ENCODE measurements around the gene DIRAS1. TPM values are rescaled to one million over a fixed set of nuclear protein-coding genes. Genes with fewer than 3 reads are reported as not detected.
A peak's percentile ranks its signal among the peaks of the same experiment; 100 is the strongest.

Gene DIRAS1
- total RNA-seq, 1 donor from 2014 or later: 0.71 TPM

GRCh38 chr19:2754659-2755447 is 33.7 kb upstream of the DIRAS1 start:
- no peak overlapping the region for H3K27ac ChIP-seq
- ATAC-seq (peak in 1 of 2 donors; percentile 24), DNase-seq (no peak)
- H3K4me3 ChIP-seq: no peak overlapping the region
- no peaks in the 10 kb centered on the region for H3K9me3 ChIP-seq
- H3K36me3 ChIP-seq: peaks cover 66% of the 10 kb centered on the region
- no peak for TF ChIP-seq CTCF (IDR thresholded peaks at IDR 0.05)
- H3K27me3 ChIP-seq (ENCODE audit: low read depth): no peaks in the 10 kb centered on the region
- H3K4me1 ChIP-seq: no peaks in the 10 kb centered on the region
- intact Hi-C loops (cut with DNase I): no loop called here

GRCh38 chr19:2751438-2751830 is 30.3 kb upstream of the DIRAS1 start:
- intact Hi-C loops (cut with DNase I): no loop called here
- TF ChIP-seq CTCF (IDR thresholded peaks at IDR 0.05): no peak

GRCh38 chr19:2750808-2751437 is 29.8 kb upstream of the DIRAS1 start:
- Histone ChIP-seq H3K4me1 (no peaks in the 10 kb centered on the region), H3K36me3 (peaks cover 30% of the 10 kb centered on the region), H3K9me3 (no peaks in the 10 kb centered on the region), H3K27me3 (ENCODE audit: low read depth) (no peaks in the 10 kb centered on the region), H3K27ac (no peak overlapping the region), H3K4me3 (no peak overlapping the region)
- intact Hi-C loops (cut with DNase I): no loop called here
- no peak for ATAC-seq
- DNase-seq: no peak
- no peak for TF ChIP-seq CTCF (IDR thresholded peaks at IDR 0.05)

More at GRCh38 chr19:2751438-2751830, 30.3 kb upstream of the DIRAS1 start:
- DNase-seq: no peak
- Histone ChIP-seq H3K4me1 (no peaks in the 10 kb centered on the region), H3K4me3 (no peak overlapping the region), H3K27ac (no peak overlapping the region), H3K27me3 (ENCODE audit: low read depth) (no peaks in the 10 kb centered on the region), H3K36me3 (peaks cover 35% of the 10 kb centered on the region), H3K9me3 (no peaks in the 10 kb centered on the region)
- ATAC-seq: no peak

GRCh38 chr19:2747349-2747748 is 26.2 kb upstream of the DIRAS1 start:
- no peak overlapping the region for H3K27ac ChIP-seq
- H3K27me3 ChIP-seq (ENCODE audit: low read depth): no peaks in the 10 kb centered on the region
- no peaks in the 10 kb centered on the region for H3K4me1 ChIP-seq
- TF ChIP-seq CTCF (IDR thresholded peaks at IDR 0.05): no peak
- DNase-seq: no peak
- intact Hi-C loops (cut with DNase I): no loop called here
- no peak overlapping the region for H3K4me3 ChIP-seq
- H3K9me3 ChIP-seq: no peaks in the 10 kb centered on the region
- H3K36me3 ChIP-seq: no peaks in the 10 kb centered on the region
- no peak for ATAC-seq

- no peaks in the 10 kb centered on the region for H3K36me3 ChIP-seq
- H3K9me3 ChIP-seq: no peaks in the 10 kb centered on the region
- DNase-seq (no peak), ATAC-seq (no peak)
- no peaks in the 10 kb centered on the region for H3K27me3 ChIP-seq (ENCODE audit: low read depth)
- H3K4me3 ChIP-seq: no peak overlapping the region
- no peak overlapping the region for H3K27ac ChIP-seq
- H3K4me1 ChIP-seq: peaks cover 4% of the 10 kb centered on the region
- TF ChIP-seq CTCF (IDR thresholded peaks at IDR 0.05): no peak
- intact Hi-C loops (cut with DNase I): no loop called here
Measured at GRCh38 chr19:2744113-2744512, 22.9 kb upstream of the DIRAS1 start.

All from lower lobe of right lung (tissue), 2 donors.